SK-N-SH treated with all-trans-retinoic acid at 6 μM for 48 hours (cell line): Measurements from ENCODE around the gene SLC18A3.

ENCODE experiments used
- ATAC-seq: fragments of 200-7000 bp; cut with Tn5 transposase; 3 replicates; pipeline ENCODE4 v1.9.1; 2020; ENCODE audit warnings: mild to moderate bottlenecking, moderate library complexity
- ARNTL ChIP-seq: fragments of 450-650 bp; formaldehyde crosslinking; IDR thresholded peaks from 2 replicates; pipeline ENCODE4 v1.5.0; 2020; ENCODE audit warnings: low read depth, mild to moderate bottlenecking, moderate library complexity, borderline replicate concordance
- CSDC2 ChIP-seq: fragments of 250-450 bp; sonication (Bioruptor Pico); IDR thresholded peaks from 2 replicates; pipeline ENCODE4 v1.5.0; 2020; ENCODE audit warnings: mild to moderate bottlenecking, moderate library complexity
- CSRNP3 ChIP-seq: fragments of 250-450 bp; sonication (Bioruptor Pico); IDR thresholded peaks from 2 replicates; pipeline ENCODE4 v1.5.1; 2021; ENCODE audit warnings: mild to moderate bottlenecking, moderate library complexity
- ESRRG ChIP-seq: fragments of 250-450 bp; sonication (Bioruptor Pico); IDR thresholded peaks from 2 replicates; pipeline ENCODE4 v1.6.1; 2021; ENCODE audit warnings: mild to moderate bottlenecking
- GLIS3 ChIP-seq: fragments of 250-450 bp; sonication (Bioruptor Pico); IDR thresholded peaks from 2 replicates; pipeline ENCODE4 v1.5.0; 2020; ENCODE audit warnings: mild to moderate bottlenecking, moderate library complexity
- ISL1 ChIP-seq: fragments of 250-450 bp; sonication (Bioruptor Pico); IDR thresholded peaks from 2 replicates; pipeline ENCODE4 v2.1.2; 2022; ENCODE audit warnings: mild to moderate bottlenecking, moderate library complexity
- OSR1 ChIP-seq: fragments of 250-450 bp; sonication (Bioruptor Pico); IDR thresholded peaks from 2 replicates; pipeline ENCODE4 v1.8.0; 2022; ENCODE audit warnings: moderate library complexity, mild to moderate bottlenecking, inconsistent platforms
- PPARA ChIP-seq: fragments of 250-450 bp; sonication (Bioruptor Pico); IDR thresholded peaks from 2 replicates; pipeline ENCODE4 v1.5.0; 2020; ENCODE audit warnings: mild to moderate bottlenecking, borderline replicate concordance
- RARB ChIP-seq: fragments of 250-450 bp; sonication (Bioruptor Pico); IDR thresholded peaks from 2 replicates; pipeline ENCODE4 v1.8.0; 2021; ENCODE audit warnings: mild to moderate bottlenecking, moderate library complexity
- SNAI2 ChIP-seq: fragments of 250-450 bp; sonication (Bioruptor Pico); IDR thresholded peaks from 2 replicates; pipeline ENCODE4 v1.5.0; 2020; ENCODE audit warnings: mild to moderate bottlenecking, moderate library complexity
- TCF4 ChIP-seq: fragments of 250-450 bp; sonication (Bioruptor Pico); IDR thresholded peaks from 2 replicates; pipeline ENCODE4 v1.8.0; 2021; ENCODE audit warnings: mild to moderate bottlenecking, moderate library complexity, borderline replicate concordance
- TOX ChIP-seq: fragments of 250-450 bp; sonication (Bioruptor Pico); IDR thresholded peaks from 2 replicates; pipeline ENCODE4 v1.8.0; 2021; ENCODE audit warnings: mild to moderate bottlenecking, moderate library complexity, borderline replicate concordance
- ZC3H10 ChIP-seq: fragments of 250-450 bp; sonication (Bioruptor Pico); IDR thresholded peaks from 2 replicates; pipeline ENCODE4 v1.5.1; 2021; ENCODE audit warnings: mild to moderate bottlenecking, moderate library complexity
- ZFP3 ChIP-seq: fragments of 250-450 bp; sonication (Bioruptor Pico); IDR thresholded peaks from 2 replicates; pipeline ENCODE4 v1.5.0; 2020; ENCODE audit warnings: mild to moderate bottlenecking, moderate library complexity
- ZFP30 ChIP-seq: fragments of 450-650 bp; formaldehyde crosslinking; IDR thresholded peaks from 2 replicates; pipeline ENCODE4 v1.5.0; 2022; ENCODE audit warnings: mild to moderate bottlenecking, moderate library complexity
- ZNF565 ChIP-seq: fragments of 450-650 bp; formaldehyde crosslinking; conservative IDR thresholded peaks from 2 replicates; pipeline ENCODE4 v1.5.0; 2020; ENCODE audit warnings: low read depth, mild to moderate bottlenecking, moderate library complexity
- ZNF70 ChIP-seq: fragments of 450-650 bp; formaldehyde crosslinking; IDR thresholded peaks from 2 replicates; pipeline ENCODE4 v1.5.0; 2020; ENCODE audit warnings: mild to moderate bottlenecking, moderate library complexity
- ZNF8 ChIP-seq: fragments of 450-650 bp; formaldehyde crosslinking; IDR thresholded peaks from 2 replicates; pipeline ENCODE4 v1.5.0; 2020; ENCODE audit warnings: mild to moderate bottlenecking, moderate library complexity
- TF ChIP-seq, protein P1 (sequence below): fragments of 250-450 bp; sonication (Bioruptor Pico); IDR thresholded peaks from 2 replicates; pipeline ENCODE4 v1.5.1; 2020; ENCODE audit warnings: low read depth, mild to moderate bottlenecking, moderate library complexity
- TF ChIP-seq, protein P2 (sequence below): fragments of 250-450 bp; sonication (Bioruptor Pico); IDR thresholded peaks from 2 replicates; pipeline ENCODE4 v1.8.0; 2020; ENCODE audit warnings: mild to moderate bottlenecking, moderate library complexity, borderline replicate concordance
- TF ChIP-seq, protein P3 (sequence below): fragments of 250-450 bp; sonication (Bioruptor Pico); IDR thresholded peaks from 2 replicates; pipeline ENCODE4 v1.8.0; 2021; ENCODE audit warnings: low read depth, mild to moderate bottlenecking, moderate library complexity, borderline replicate concordance
- TF ChIP-seq, protein P4 (sequence below): fragments of 250-450 bp; sonication (Bioruptor Pico); IDR thresholded peaks from 2 replicates; pipeline ENCODE4 v1.5.0; 2020; ENCODE audit warnings: mild to moderate bottlenecking, moderate library complexity

The SLC18A3 gene

DNA sequence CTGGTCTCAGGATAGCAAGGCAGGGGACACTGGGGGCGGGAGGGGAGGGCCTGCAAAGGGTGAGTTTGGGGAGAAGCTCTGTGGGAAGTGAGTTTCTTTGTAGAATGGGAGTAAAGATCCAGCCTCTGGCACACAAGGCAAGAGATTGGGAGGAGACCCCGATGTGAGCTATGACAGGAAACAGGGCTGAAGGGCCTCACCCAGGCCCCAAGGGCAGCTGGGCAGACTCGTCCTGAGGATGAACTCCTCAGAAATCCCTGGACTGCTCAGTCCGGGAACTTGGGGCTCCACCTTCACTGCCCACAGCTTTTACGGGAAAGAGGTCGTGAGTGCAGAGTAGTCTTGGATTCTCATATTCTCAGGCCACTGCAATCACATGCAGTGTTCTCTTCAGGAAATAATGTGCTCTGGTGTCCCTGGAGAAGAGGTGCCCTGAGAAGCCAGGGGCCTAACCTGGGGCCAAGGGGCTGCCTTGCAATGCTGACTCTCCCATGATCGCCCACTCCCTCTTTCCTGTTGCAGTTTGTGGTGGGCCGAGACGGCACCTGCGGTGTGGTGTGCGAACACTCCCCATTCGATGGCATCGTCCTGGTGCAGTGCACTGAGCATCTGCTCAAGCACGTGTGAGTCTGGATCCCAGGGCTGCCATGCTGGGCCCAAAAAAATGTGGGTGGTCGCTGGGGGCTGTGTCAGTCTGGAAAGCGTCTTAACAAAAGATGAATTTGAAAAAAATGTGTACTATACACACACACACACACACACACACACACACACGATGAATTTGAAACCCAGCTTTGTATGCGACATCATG is 38.1 kb downstream of the SLC18A3 start:
- ATAC-seq, result no peak
- TF ChIP-seq ESRRG (CRISPR knock-in tag) (no peak), SNAI2 (CRISPR knock-in tag) (no peak), ZFP30 (no peak), ZNF565 (CRISPR knock-in tag) (no peak), ZNF70 (CRISPR knock-in tag) (no peak), TOX (CRISPR knock-in tag) (no peak), TCF4 (CRISPR knock-in tag) (no peak)
- TF ChIP-seq, protein P1, sequence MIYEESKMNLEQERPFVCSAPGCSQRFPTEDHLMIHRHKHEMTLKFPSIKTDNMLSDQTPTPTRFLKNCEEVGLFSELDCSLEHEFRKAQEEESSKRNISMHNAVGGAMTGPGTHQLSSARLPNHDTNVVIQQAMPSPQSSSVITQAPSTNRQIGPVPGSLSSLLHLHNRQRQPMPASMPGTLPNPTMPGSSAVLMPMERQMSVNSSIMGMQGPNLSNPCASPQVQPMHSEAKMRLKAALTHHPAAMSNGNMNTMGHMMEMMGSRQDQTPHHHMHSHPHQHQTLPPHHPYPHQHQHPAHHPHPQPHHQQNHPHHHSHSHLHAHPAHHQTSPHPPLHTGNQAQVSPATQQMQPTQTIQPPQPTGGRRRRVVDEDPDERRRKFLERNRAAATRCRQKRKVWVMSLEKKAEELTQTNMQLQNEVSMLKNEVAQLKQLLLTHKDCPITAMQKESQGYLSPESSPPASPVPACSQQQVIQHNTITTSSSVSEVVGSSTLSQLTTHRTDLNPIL (CRISPR knock-in tag), result no peak

DNA sequence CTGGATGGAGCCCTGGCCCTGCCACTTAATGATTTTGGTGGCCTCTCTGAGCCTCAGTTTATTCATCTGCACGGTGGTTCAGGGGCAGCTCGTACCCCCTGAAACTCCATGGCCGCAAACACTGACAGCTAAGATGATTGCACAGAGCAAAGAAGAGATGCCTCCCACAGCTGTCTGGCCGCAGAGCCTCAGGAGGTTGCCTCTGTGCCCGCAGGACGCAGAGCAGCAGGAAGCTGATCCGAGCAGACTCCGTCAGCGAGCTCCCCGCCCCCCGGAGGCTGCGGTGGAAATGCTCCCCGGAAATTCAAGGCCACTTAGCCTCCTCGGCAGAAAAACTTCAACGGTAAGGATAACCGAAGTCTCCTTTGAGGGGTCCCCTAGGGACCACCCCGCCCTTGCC is 39.2 kb downstream of the SLC18A3 start:
- no peak for ATAC-seq
- TF ChIP-seq ZNF565 (CRISPR knock-in tag) (no peak), ZC3H10 (CRISPR knock-in tag) (no peak), PPARA (CRISPR knock-in tag) (no peak), TOX (CRISPR knock-in tag) (no peak), ISL1 (no peak), CSRNP3 (CRISPR knock-in tag) (no peak), GLIS3 (no peak), ZNF8 (CRISPR knock-in tag) (no peak), TCF4 (CRISPR knock-in tag) (no peak)
- TF ChIP-seq, protein P2, sequence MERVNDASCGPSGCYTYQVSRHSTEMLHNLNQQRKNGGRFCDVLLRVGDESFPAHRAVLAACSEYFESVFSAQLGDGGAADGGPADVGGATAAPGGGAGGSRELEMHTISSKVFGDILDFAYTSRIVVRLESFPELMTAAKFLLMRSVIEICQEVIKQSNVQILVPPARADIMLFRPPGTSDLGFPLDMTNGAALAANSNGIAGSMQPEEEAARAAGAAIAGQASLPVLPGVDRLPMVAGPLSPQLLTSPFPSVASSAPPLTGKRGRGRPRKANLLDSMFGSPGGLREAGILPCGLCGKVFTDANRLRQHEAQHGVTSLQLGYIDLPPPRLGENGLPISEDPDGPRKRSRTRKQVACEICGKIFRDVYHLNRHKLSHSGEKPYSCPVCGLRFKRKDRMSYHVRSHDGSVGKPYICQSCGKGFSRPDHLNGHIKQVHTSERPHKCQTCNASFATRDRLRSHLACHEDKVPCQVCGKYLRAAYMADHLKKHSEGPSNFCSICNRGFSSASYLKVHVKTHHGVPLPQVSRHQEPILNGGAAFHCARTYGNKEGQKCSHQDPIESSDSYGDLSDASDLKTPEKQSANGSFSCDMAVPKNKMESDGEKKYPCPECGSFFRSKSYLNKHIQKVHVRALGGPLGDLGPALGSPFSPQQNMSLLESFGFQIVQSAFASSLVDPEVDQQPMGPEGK (CRISPR knock-in tag), result no peak
- TF ChIP-seq, protein P1 (CRISPR knock-in tag), result no peak

DNA sequence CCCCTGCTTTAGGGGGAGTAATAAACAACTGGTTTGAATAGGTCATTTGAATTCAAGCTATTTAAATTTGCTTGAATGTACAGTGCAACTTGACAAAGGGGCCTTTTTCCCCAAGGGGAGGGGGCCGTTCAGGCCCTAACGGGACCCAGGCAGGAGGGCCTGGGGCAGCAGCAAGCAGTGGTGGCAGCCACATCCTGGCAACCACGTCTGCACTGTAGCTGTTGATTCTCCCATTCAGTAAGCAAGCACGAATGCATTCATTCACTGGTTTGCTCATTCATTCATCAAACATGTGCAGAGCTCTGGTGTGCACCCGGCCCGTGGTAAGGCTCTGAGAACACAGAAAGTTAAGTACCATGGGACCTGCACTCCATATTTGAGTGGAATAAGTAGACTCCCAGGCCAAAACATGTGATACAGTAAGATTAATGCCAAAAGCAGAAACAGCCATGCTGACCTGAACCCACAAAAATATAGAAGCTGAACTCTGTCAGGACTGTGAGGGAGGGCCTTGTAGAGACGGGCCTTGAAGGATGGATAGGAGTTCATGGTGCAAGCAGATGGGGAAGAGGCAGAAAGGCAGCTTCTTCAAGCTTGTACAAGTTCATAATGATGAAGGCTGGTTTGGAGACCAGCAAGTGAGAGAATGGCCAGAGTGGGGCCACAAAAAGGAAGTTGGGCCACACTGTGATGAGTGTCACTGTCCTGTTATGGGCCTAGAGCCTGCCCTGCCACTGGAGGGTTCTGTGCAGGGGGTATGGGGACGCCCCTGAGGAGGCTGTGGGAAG is 40.0 kb downstream of the SLC18A3 start:
- ATAC-seq, result no peak
- TF ChIP-seq ZFP30 (no peak), ZFP3 (CRISPR knock-in tag) (peak; percentile 82)

DNA sequence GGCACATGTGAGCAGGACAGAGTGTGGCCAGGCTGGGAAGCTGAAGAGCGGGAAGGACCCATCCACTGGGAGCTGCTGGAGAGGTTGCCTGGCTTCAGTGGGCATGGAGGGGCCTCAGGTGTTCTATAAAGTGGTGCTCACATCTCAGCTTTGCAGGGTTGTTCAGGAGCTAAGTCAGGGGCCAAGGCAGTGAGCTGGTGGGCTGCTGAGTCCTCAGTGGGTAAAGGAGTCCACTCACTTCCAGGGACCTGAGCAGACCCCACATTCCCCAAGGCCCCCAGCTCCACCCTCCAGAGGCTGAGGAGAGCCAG is 40.6 kb downstream of the SLC18A3 start:
- ATAC-seq, result no peak
- TF ChIP-seq OSR1 (CRISPR knock-in tag), result no peak
- no peak for TF ChIP-seq ISL1
- no peak for TF ChIP-seq CSDC2 (CRISPR knock-in tag)
- TF ChIP-seq ZFP3 (CRISPR knock-in tag), result no peak
- TF ChIP-seq, protein P2 (CRISPR knock-in tag), result no peak
- no peak for TF ChIP-seq SNAI2 (CRISPR knock-in tag)
- TF ChIP-seq RARB (CRISPR knock-in tag), result no peak
- TF ChIP-seq, protein P3, sequence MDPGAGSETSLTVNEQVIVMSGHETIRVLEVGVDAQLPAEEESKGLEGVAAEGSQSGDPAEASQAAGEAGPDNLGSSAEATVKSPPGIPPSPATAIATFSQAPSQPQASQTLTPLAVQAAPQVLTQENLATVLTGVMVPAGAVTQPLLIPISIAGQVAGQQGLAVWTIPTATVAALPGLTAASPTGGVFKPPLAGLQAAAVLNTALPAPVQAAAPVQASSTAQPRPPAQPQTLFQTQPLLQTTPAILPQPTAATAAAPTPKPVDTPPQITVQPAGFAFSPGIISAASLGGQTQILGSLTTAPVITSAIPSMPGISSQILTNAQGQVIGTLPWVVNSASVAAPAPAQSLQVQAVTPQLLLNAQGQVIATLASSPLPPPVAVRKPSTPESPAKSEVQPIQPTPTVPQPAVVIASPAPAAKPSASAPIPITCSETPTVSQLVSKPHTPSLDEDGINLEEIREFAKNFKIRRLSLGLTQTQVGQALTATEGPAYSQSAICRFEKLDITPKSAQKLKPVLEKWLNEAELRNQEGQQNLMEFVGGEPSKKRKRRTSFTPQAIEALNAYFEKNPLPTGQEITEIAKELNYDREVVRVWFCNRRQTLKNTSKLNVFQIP (CRISPR knock-in tag), result no peak
- TF ChIP-seq, protein P4, sequence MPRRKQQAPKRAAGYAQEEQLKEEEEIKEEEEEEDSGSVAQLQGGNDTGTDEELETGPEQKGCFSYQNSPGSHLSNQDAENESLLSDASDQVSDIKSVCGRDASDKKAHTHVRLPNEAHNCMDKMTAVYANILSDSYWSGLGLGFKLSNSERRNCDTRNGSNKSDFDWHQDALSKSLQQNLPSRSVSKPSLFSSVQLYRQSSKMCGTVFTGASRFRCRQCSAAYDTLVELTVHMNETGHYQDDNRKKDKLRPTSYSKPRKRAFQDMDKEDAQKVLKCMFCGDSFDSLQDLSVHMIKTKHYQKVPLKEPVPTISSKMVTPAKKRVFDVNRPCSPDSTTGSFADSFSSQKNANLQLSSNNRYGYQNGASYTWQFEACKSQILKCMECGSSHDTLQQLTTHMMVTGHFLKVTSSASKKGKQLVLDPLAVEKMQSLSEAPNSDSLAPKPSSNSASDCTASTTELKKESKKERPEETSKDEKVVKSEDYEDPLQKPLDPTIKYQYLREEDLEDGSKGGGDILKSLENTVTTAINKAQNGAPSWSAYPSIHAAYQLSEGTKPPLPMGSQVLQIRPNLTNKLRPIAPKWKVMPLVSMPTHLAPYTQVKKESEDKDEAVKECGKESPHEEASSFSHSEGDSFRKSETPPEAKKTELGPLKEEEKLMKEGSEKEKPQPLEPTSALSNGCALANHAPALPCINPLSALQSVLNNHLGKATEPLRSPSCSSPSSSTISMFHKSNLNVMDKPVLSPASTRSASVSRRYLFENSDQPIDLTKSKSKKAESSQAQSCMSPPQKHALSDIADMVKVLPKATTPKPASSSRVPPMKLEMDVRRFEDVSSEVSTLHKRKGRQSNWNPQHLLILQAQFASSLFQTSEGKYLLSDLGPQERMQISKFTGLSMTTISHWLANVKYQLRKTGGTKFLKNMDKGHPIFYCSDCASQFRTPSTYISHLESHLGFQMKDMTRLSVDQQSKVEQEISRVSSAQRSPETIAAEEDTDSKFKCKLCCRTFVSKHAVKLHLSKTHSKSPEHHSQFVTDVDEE (CRISPR knock-in tag), result no peak
- TF ChIP-seq ZNF8 (CRISPR knock-in tag), result no peak
- TF ChIP-seq ESRRG (CRISPR knock-in tag), result no peak
- no peak for TF ChIP-seq ARNTL (CRISPR knock-in tag)
